ENCODE results near the gene RPTOR. TPM values are rescaled to one million over a fixed set of nuclear protein-coding genes. Genes with fewer than 3 reads are reported as not detected.

RPTOR gene
- total RNA-seq, 1 donor from 2014 or later, result 32.0 TPM

DNA sequence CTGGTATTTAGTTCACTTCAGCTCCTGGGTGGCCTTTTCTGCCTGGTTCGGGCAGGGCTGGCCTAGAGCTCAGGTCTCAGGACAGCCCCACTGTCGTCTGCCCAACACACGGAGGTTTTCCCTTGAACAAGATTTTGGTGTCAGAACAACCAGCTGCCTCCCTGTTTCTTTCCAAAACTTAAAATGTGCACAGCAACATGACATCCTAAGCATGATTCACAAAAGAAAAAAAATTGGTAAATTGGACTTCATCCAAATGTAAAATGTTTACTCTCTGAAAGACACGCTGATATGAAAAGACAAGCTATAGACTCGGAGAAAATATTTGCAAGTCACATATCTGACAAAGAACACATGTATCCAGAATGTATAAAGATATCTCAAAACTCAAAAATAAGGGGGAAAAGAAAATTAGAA lies 249.2 kb downstream of the RPTOR start:
- no peak overlapping the region for H3K27ac Mint-ChIP-seq (ENCODE audit: unreplicated experiment)
- H4K20me1 ChIP-seq (ENCODE audit: insufficient read depth, low read length), result no peaks in the 10 kb centered on the region
- no peak overlapping the region for H3K4me3 ChIP-seq (ENCODE audit: insufficient read depth, low read depth, low read length)
- no peak overlapping the region for H3K4me3 Mint-ChIP-seq (ENCODE audit: unreplicated experiment)
- H3K4me1 ChIP-seq (ENCODE audit: insufficient read depth, low read length), result peaks cover 51% of the 10 kb centered on the region
- no peak for FAIRE-seq
- DNase-seq (ENCODE audit: low read depth), result peak; percentile 39
- peaks cover 38% of the 10 kb centered on the region for H3K36me3 Mint-ChIP-seq (ENCODE audit: low read depth, unreplicated experiment)
- H3K9me3 Mint-ChIP-seq (ENCODE audit: unreplicated experiment), result peaks cover 2% of the 10 kb centered on the region
- H3K79me2 ChIP-seq (ENCODE audit: insufficient read depth, low read length), result no peaks in the 10 kb centered on the region
- H3K27me3 Mint-ChIP-seq (ENCODE audit: low read depth, unreplicated experiment), result no peaks in the 10 kb centered on the region
- no peak for TF ChIP-seq EZH2 (IDR thresholded peaks at IDR 0.05; ENCODE audit: insufficient read depth, low read length)
- no peaks in the 10 kb centered on the region for H3K9me3 ChIP-seq (ENCODE audit: insufficient read depth, low read depth, low read length)
- H3K4me1 Mint-ChIP-seq (ENCODE audit: low read depth, unreplicated experiment), result peaks cover 38% of the 10 kb centered on the region
- H3K36me3 ChIP-seq (ENCODE audit: insufficient read depth, low read length), result no peaks in the 10 kb centered on the region
- peak overlapping the region; percentile 68 for H3K27ac ChIP-seq (ENCODE audit: low read depth, low read length)
- peak overlapping the region; percentile 19 for H3K4me2 ChIP-seq (ENCODE audit: low read length)
- H2AFZ ChIP-seq (ENCODE audit: low read depth, low read length), result no peak overlapping the region
- peak overlapping the region; percentile 44 for H3K9ac ChIP-seq (ENCODE audit: low read length)
- no peaks in the 10 kb centered on the region for H3K27me3 ChIP-seq (ENCODE audit: insufficient read depth, low read length)

DNA sequence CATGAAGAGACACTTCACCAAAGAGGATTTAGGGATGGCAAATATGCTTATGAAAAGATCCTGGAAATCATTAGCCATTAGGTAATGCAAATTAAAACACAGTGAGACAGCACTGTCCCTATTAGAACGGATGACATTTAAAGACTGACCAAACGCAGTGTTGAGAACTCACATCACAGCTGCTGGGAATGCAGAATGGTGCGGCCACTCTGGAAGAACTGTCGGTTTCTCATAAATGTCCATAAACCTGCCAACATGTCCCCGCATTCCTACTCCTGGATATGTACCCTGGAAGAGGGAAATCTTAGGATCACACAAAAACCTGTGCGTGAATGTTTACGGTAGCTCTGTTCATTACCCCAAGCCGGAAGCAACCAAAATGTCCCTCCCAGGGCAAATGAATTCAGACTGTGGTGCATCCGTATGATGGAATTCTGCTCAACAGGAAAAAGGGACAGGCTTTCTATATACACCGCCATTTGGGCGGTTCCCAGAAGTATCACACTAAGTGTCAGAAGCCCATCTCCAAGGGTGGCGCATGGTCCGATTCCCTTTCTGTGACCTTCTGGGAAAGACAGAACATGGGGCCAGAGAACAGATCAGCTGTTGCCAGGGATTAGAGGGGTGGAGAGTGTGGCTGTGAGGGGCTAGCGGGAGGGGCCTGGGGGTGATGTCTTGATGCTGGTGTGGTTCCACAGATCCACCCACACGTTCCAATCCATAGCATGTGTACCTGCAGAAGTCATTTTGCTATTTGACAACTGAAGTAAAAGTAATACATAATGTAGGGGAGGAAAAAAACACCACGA lies 249.8 kb downstream of the RPTOR start:
- H3K9ac ChIP-seq (ENCODE audit: low read length), result peak overlapping the region; percentile 44
- no peak overlapping the region for H3K4me2 ChIP-seq (ENCODE audit: low read length)
- Mint-ChIP-seq H3K9me3 (ENCODE audit: unreplicated experiment) (peaks cover 2% of the 10 kb centered on the region), H3K27ac (ENCODE audit: unreplicated experiment) (no peak overlapping the region), H3K4me1 (ENCODE audit: low read depth, unreplicated experiment) (peaks cover 32% of the 10 kb centered on the region), H3K36me3 (ENCODE audit: low read depth, unreplicated experiment) (peaks cover 44% of the 10 kb centered on the region), H3K4me3 (ENCODE audit: unreplicated experiment) (no peak overlapping the region), H3K27me3 (ENCODE audit: low read depth, unreplicated experiment) (no peaks in the 10 kb centered on the region)
- H3K4me1 ChIP-seq (ENCODE audit: insufficient read depth, low read length), result peaks cover 45% of the 10 kb centered on the region
- no peaks in the 10 kb centered on the region for H4K20me1 ChIP-seq (ENCODE audit: insufficient read depth, low read length)
- H3K4me3 ChIP-seq (ENCODE audit: insufficient read depth, low read depth, low read length), result no peak overlapping the region
- no peaks in the 10 kb centered on the region for H3K27me3 ChIP-seq (ENCODE audit: insufficient read depth, low read length)
- no peak overlapping the region for H2AFZ ChIP-seq (ENCODE audit: low read depth, low read length)
- no peaks in the 10 kb centered on the region for H3K36me3 ChIP-seq (ENCODE audit: insufficient read depth, low read length)
- DNase-seq (ENCODE audit: low read depth) (no peak), FAIRE-seq (no peak)
- H3K79me2 ChIP-seq (ENCODE audit: insufficient read depth, low read length), result no peaks in the 10 kb centered on the region
- H3K9me3 ChIP-seq (ENCODE audit: insufficient read depth, low read depth, low read length), result no peaks in the 10 kb centered on the region
- TF ChIP-seq, protein P1, sequence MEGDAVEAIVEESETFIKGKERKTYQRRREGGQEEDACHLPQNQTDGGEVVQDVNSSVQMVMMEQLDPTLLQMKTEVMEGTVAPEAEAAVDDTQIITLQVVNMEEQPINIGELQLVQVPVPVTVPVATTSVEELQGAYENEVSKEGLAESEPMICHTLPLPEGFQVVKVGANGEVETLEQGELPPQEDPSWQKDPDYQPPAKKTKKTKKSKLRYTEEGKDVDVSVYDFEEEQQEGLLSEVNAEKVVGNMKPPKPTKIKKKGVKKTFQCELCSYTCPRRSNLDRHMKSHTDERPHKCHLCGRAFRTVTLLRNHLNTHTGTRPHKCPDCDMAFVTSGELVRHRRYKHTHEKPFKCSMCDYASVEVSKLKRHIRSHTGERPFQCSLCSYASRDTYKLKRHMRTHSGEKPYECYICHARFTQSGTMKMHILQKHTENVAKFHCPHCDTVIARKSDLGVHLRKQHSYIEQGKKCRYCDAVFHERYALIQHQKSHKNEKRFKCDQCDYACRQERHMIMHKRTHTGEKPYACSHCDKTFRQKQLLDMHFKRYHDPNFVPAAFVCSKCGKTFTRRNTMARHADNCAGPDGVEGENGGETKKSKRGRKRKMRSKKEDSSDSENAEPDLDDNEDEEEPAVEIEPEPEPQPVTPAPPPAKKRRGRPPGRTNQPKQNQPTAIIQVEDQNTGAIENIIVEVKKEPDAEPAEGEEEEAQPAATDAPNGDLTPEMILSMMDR (IDR thresholded peaks at IDR 0.05; ENCODE audit: insufficient read depth, low read depth, low read length), result no peak
- H3K27ac ChIP-seq (ENCODE audit: low read depth, low read length), result no peak overlapping the region

DNA sequence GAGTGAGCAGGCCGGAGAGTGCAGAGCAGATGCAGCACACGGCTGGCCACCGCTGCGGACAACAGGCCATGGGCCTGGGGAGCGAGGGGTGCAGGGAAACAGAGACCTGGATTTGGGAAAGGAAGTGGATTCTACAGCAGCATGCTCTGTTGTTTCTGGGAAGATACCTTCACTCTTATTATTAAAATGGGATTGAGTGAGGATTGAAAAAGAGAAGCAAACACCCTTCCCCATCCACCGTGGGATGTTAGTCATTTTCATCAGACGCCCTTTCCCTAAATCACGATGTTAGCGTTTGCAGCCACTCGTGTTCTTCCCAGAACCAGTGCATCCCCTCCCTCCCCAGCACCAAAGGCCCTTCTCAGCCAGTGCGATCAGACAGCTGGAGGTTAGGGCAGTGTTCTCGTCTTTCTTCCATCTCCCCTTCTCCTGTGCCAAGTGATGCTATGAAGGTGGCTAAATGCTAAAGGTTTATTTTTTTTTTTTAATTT lies 250.5 kb downstream of the RPTOR start:
- Histone ChIP-seq H2AFZ (ENCODE audit: low read depth, low read length) (no peak overlapping the region), H3K79me2 (ENCODE audit: insufficient read depth, low read length) (no peaks in the 10 kb centered on the region), H3K4me2 (ENCODE audit: low read length) (no peak overlapping the region), H3K9ac (ENCODE audit: low read length) (no peak overlapping the region), H4K20me1 (ENCODE audit: insufficient read depth, low read length) (no peaks in the 10 kb centered on the region), H3K4me3 (ENCODE audit: insufficient read depth, low read depth, low read length) (no peak overlapping the region), H3K4me1 (ENCODE audit: insufficient read depth, low read length) (peaks cover 38% of the 10 kb centered on the region), H3K27me3 (ENCODE audit: insufficient read depth, low read length) (no peaks in the 10 kb centered on the region), H3K27ac (ENCODE audit: low read depth, low read length) (no peak overlapping the region), H3K9me3 (ENCODE audit: insufficient read depth, low read depth, low read length) (no peaks in the 10 kb centered on the region), H3K36me3 (ENCODE audit: insufficient read depth, low read length) (no peaks in the 10 kb centered on the region)
- peaks cover 44% of the 10 kb centered on the region for H3K36me3 Mint-ChIP-seq (ENCODE audit: low read depth, unreplicated experiment)
- DNase-seq (ENCODE audit: low read depth) (no peak), FAIRE-seq (no peak)
- H3K9me3 Mint-ChIP-seq (ENCODE audit: unreplicated experiment), result peaks cover 2% of the 10 kb centered on the region
- H3K4me1 Mint-ChIP-seq (ENCODE audit: low read depth, unreplicated experiment), result peaks cover 26% of the 10 kb centered on the region
- H3K27me3 Mint-ChIP-seq (ENCODE audit: low read depth, unreplicated experiment), result no peaks in the 10 kb centered on the region
- no peak overlapping the region for H3K4me3 Mint-ChIP-seq (ENCODE audit: unreplicated experiment)
- no peak overlapping the region for H3K27ac Mint-ChIP-seq (ENCODE audit: unreplicated experiment)
- no peak for TF ChIP-seq EZH2 (IDR thresholded peaks at IDR 0.05; ENCODE audit: insufficient read depth, low read length)
- TF ChIP-seq, protein P1 (IDR thresholded peaks at IDR 0.05; ENCODE audit: insufficient read depth, low read depth, low read length), result no peak
